GM21528 (cell line): Measurements from ENCODE around the gene PTDSS2.
"Not testable (repeated sequence)": the region's sequence is repeated elsewhere in the genome, so short reads cannot be mapped to it uniquely, and the experiment has no call there.

Experiments used
- ATAC-seq: cut with Tn5 transposase; IDR thresholded peaks from one replicate; pipeline ENCODE4 v1.9.1; 2021; ENCODE audit warnings: mild to moderate bottlenecking, moderate library complexity; ENCODE audit not compliant: unreplicated experiment, low FRiP score

Gene PTDSS2

DNA sequence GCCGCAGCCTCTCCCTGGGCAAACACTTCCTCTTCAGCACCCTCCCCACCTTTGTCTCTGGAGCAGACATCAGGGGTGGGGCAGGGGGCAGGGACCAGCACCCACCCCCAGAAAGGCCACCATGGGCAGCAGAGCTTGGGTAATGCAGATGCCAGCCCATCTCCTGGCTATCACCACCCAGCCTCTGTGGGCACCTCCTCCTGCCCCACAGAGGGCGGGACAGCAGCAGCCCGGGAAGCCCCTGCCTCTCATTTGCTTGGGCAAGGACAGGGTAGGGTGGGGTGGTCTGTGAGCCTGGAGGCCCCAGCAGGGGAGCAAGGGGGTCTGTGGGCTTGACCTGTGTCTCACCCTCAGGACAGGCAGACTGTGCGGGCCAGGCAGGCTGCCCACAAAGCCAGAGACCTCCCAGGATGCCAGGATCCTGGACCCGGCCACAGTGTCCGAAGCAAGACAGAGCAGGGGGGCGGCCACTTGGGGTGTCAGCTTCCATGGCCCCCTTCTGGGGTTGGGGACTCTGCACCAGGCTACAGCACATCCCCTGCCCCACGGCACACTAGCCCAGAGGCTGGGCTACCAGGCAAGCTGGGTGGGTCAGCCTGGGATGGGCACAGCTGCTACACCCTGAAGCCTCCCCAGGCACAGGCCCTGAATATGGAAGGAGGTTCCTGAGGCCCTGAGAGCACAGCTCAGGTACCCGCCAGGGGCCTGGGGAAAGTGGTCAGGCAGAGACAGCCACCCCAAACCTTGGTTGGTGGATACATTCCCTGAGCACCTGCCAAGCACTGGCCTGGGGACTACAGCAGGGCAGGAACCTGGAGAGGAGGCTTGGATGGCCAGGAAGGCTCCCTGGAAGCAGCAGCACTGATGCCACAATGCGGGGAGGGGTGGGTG, 52.5 kb downstream of the PTDSS2 start:
- ATAC-seq = no peak

GRCh38 chr11:503179-503981, 53.3 kb downstream of the PTDSS2 start:
- ATAC-seq = no peak

- no peak for ATAC-seq
Measured at GRCh38 chr11:504053-504993, 54.2 kb downstream of the PTDSS2 start.

GRCh38 chr11:504994-505344, 54.9 kb downstream of the PTDSS2 start:
- no peak for ATAC-seq

GRCh38 chr11:506238-506994, 56.3 kb downstream of the PTDSS2 start:
- ATAC-seq = peak; percentile 74

GRCh38 chr11:506995-507726, 57.1 kb downstream of the PTDSS2 start, which contains the start of gene RNH1:
Gene RNH1 (minus strand): TSS chr11:507242. CDS start chr11:502162, 5,080 bp downstream.
- ATAC-seq = peak; percentile 44

GRCh38 chr11:507727-508515, 57.8 kb downstream of the PTDSS2 start:
- no peak for ATAC-seq

DNA sequence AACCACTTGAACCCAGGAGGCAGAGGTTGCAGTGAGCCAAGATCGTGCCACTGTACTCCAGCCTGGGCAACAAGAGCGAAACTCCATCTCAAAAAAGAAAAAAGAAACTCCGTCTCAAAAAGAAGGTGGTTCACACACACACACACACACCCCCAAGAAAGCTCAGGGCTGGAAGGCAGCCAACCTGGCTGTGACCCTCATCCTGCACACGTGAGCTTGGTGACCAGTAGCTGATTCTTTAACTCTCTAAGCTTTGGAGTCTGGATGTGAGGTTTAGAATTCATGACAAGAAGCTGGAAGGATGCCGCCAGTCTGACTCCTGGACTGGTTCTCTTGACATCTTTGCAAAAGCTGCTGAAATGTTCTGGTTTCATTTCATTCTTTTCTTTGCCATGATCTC, 58.9 kb downstream of the PTDSS2 start:
- ATAC-seq = no peak

GRCh38 chr11:512761-513595, 62.9 kb downstream of the PTDSS2 start:
- no peak for ATAC-seq

GRCh38 chr11:514606-515005, 64.5 kb downstream of the PTDSS2 start:
- no peak for ATAC-seq

DNA sequence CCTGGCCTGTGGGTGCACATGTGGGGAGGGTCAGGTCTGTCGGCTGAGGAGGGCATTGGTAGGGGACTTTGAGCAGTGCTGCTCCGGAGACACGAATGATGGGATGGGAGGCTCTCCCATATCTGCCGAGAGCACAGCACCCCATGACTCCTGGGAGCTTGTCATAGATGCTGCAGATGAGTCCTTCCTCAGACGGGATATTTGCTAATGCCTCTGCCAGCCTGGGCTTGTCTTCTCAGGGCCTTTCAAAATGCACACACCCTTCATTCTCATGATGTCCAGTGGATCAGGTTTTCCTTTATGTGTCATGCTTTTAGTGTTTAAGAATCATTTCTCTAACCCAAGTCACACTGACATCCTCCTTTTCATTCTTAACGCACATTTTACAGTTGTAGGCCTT, 65.1 kb downstream of the PTDSS2 start:
- no peak for ATAC-seq

- ATAC-seq = no peak
Measured at GRCh38 chr11:516400-516799, 66.3 kb downstream of the PTDSS2 start.

DNA sequence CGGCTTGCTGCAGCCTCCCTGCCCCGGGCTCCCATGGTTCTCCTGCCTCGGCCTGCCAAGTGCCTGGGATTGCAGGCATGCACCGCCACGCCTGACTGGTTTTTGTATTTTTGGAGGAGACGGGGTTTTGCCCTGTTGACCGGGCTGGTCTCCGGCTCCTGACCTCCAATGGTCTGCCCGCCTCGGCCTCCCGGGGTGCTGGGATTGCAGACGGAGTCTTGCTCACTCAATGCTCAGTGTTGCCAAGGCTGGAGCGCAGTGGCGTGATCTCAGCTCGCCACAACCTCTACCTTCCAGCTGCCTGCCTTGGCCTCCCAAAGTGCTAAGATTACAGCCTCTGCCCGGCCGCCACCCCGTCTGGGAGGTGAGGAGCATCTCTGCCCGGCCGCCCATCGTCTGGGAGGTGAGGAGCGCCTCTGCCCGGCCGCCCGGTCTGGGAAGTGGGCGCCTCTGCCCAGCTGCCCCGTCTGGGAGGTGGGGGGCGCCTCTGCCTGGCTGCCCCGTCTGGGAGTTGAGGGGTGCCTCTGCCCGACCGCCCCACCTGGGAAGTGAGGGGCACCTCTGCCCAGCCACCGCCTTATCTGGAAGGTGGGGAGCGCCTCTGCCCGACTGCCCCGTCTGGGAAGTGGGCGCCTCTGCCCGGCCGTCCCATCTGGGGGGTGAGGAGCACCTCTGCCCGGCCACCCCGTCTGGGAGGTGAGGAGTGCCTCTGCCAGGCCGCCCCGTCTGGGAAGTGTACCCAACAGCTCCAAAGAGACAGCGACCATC, 67.0 kb downstream of the PTDSS2 start:
- not testable (repeated sequence) for ATAC-seq

- peak; percentile 81 for ATAC-seq
Measured at GRCh38 chr11:518463-519202, 68.6 kb downstream of the PTDSS2 start.

- ATAC-seq = no peak
Measured at GRCh38 chr11:520428-521176, 70.5 kb downstream of the PTDSS2 start.
